ENCODE results near the gene PDE8B.

PDE8B gene

GRCh38 chr5:77211691-77212047, 1.2 kb downstream of the PDE8B start:
- Histone ChIP-seq H3K27ac (replicated peaks; ENCODE audit: low read length) (no peak overlapping the region), H3K4me2 (ENCODE audit: insufficient read depth, low read length, poor library complexity, severe bottlenecking) (peak overlapping the region; percentile 97), H3K14ac (ENCODE audit: low read length) (no peak overlapping the region), H3K9me3 (replicated peaks in 1 of 2; ENCODE audit: control insufficient read depth in 2 of 2, insufficient read depth in 1 of 2, low read depth in 1 of 2, low read length in 2 of 2) (peaks cover 0 to 4% of the 10 kb centered on the region in 2 donors), H3K23ac (ENCODE audit: low read depth, low read length, poor library complexity) (no peak overlapping the region), H3K4me1 (ENCODE audit: control insufficient read depth in 2 of 2, insufficient read depth in 1 of 2, low read depth in 1 of 2, low read length in 2 of 2) (peaks cover 0 to 4% of the 10 kb centered on the region in 2 donors), H2BK12ac (ENCODE audit: low read length) (no peak overlapping the region), H3K36me3 (replicated peaks in 1 of 2; ENCODE audit: control insufficient read depth in 2 of 2, insufficient read depth in 2 of 2, low read length in 2 of 2) (no peaks in the 10 kb centered on the region), H3K27me3 (ENCODE audit: control insufficient read depth in 3 of 3, insufficient read depth in 3 of 3, low read depth in 1 of 3, low read length in 3 of 3) (peaks cover 11 to 82% (median 36%) of the 10 kb centered on the region in 3 experiments), H2BK15ac (ENCODE audit: low read length) (no peak overlapping the region), H2BK120ac (ENCODE audit: low read depth, low read length) (no peak overlapping the region), H2AK5ac (ENCODE audit: low read depth, low read length) (no peak overlapping the region), H2BK5ac (ENCODE audit: low read length) (no peak overlapping the region), H4K8ac (ENCODE audit: low read depth, low read length) (no peak overlapping the region), H3K4me3 (ENCODE audit: low read length in 2 of 2) (peak overlapping the region in 1 of 2 donors; percentile 80), H3K9ac (ENCODE audit: low read depth, low read length, poor library complexity) (no peak overlapping the region), H3K18ac (ENCODE audit: low read length) (no peak overlapping the region), H2AFZ (ENCODE audit: low read length) (no peak overlapping the region), H4K91ac (ENCODE audit: low read depth, low read length, poor library complexity) (no peak overlapping the region), H3K4ac (ENCODE audit: low read length) (no peak overlapping the region), H3K79me1 (ENCODE audit: low read depth, low read length) (no peaks in the 10 kb centered on the region)
- DNase-seq (ENCODE audit: low spot score): no peak
- no CpG with 5 or more reads among the region's 10 CpGs for WGBS, 2 donors (ENCODE audit: extremely low coverage in 2 of 2, insufficient read length in 2 of 2, insufficient replicate concordance in 1 of 2)

DNA sequence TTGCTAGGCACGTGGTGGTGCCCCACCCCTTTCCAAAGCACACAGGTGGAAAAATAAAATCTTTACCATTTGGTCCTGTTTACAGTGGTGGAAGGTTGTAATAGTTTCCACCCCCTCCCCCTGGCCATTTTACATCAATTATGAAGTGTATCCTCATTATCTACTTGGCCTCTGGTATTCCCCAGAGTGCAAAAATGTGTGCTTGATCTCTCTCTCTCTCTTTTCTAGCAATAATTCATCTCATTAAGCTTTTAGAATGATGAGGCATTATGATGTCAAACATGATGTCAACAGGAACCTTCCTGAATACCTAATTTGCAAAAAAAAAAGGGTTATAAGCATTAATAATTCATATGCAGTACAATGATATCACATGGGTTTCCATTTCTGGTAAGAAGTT, 3.1 kb downstream of the PDE8B start:
- no peaks in the 10 kb centered on the region for H3K36me3 ChIP-seq (replicated peaks in 1 of 2; ENCODE audit: control insufficient read depth in 2 of 2, insufficient read depth in 2 of 2, low read length in 2 of 2)
- DNase-seq (ENCODE audit: low spot score): no peak
- H3K9me3 ChIP-seq (replicated peaks in 1 of 2; ENCODE audit: control insufficient read depth in 2 of 2, insufficient read depth in 1 of 2, low read depth in 1 of 2, low read length in 2 of 2): peaks cover 0 to 4% of the 10 kb centered on the region in 2 donors
- H4K8ac ChIP-seq (ENCODE audit: low read depth, low read length): no peak overlapping the region
- H3K4me3 ChIP-seq (ENCODE audit: low read length in 2 of 2): no peak overlapping the region
- no peak overlapping the region for H2BK12ac ChIP-seq (ENCODE audit: low read length)
- H3K4me2 ChIP-seq (ENCODE audit: insufficient read depth, low read length, poor library complexity, severe bottlenecking): no peak overlapping the region
- no peak overlapping the region for H3K27ac ChIP-seq (replicated peaks; ENCODE audit: low read length)
- H3K14ac ChIP-seq (ENCODE audit: low read length): no peak overlapping the region
- H2AFZ ChIP-seq (ENCODE audit: low read length): no peak overlapping the region
- no peak overlapping the region for H3K9ac ChIP-seq (ENCODE audit: low read depth, low read length, poor library complexity)
- WGBS, 2 donors (ENCODE audit: extremely low coverage in 2 of 2, insufficient read length in 2 of 2, insufficient replicate concordance in 1 of 2): no CpG with 5 or more reads among the region's 1 CpG
- H2BK120ac ChIP-seq (ENCODE audit: low read depth, low read length): no peak overlapping the region
- H3K23ac ChIP-seq (ENCODE audit: low read depth, low read length, poor library complexity): no peak overlapping the region
- H2BK5ac ChIP-seq (ENCODE audit: low read length): no peak overlapping the region
- peaks cover 11 to 63% (median 32%) of the 10 kb centered on the region in 3 experiments for H3K27me3 ChIP-seq (ENCODE audit: control insufficient read depth in 3 of 3, insufficient read depth in 3 of 3, low read depth in 1 of 3, low read length in 3 of 3)
- no peak overlapping the region for H4K91ac ChIP-seq (ENCODE audit: low read depth, low read length, poor library complexity)
- H3K4ac ChIP-seq (ENCODE audit: low read length): no peak overlapping the region
- H3K18ac ChIP-seq (ENCODE audit: low read length): no peak overlapping the region
- H3K4me1 ChIP-seq (ENCODE audit: control insufficient read depth in 2 of 2, insufficient read depth in 1 of 2, low read depth in 1 of 2, low read length in 2 of 2): peaks cover 0 to 4% of the 10 kb centered on the region in 2 donors
- no peaks in the 10 kb centered on the region for H3K79me1 ChIP-seq (ENCODE audit: low read depth, low read length)
- H2BK15ac ChIP-seq (ENCODE audit: low read length): no peak overlapping the region
- H2AK5ac ChIP-seq (ENCODE audit: low read depth, low read length): no peak overlapping the region

- H2BK15ac ChIP-seq (ENCODE audit: low read length): no peak overlapping the region
- H4K8ac ChIP-seq (ENCODE audit: low read depth, low read length): no peak overlapping the region
- H3K27me3 ChIP-seq (ENCODE audit: control insufficient read depth in 3 of 3, insufficient read depth in 3 of 3, low read depth in 1 of 3, low read length in 3 of 3): peaks cover 11 to 62% (median 30%) of the 10 kb centered on the region in 3 experiments
- H3K9me3 ChIP-seq (replicated peaks in 1 of 2; ENCODE audit: control insufficient read depth in 2 of 2, insufficient read depth in 1 of 2, low read depth in 1 of 2, low read length in 2 of 2): peaks cover 0 to 4% of the 10 kb centered on the region in 2 donors
- no peak overlapping the region for H2BK120ac ChIP-seq (ENCODE audit: low read depth, low read length)
- no peak overlapping the region for H2BK5ac ChIP-seq (ENCODE audit: low read length)
- H3K4me2 ChIP-seq (ENCODE audit: insufficient read depth, low read length, poor library complexity, severe bottlenecking): no peak overlapping the region
- no peak for DNase-seq (ENCODE audit: low spot score)
- H3K4ac ChIP-seq (ENCODE audit: low read length): no peak overlapping the region
- H3K23ac ChIP-seq (ENCODE audit: low read depth, low read length, poor library complexity): no peak overlapping the region
- H3K79me1 ChIP-seq (ENCODE audit: low read depth, low read length): no peaks in the 10 kb centered on the region
- H3K18ac ChIP-seq (ENCODE audit: low read length): no peak overlapping the region
- no peak overlapping the region for H2AK5ac ChIP-seq (ENCODE audit: low read depth, low read length)
- no peaks in the 10 kb centered on the region for H3K36me3 ChIP-seq (replicated peaks in 1 of 2; ENCODE audit: control insufficient read depth in 2 of 2, insufficient read depth in 2 of 2, low read length in 2 of 2)
- H3K9ac ChIP-seq (ENCODE audit: low read depth, low read length, poor library complexity): no peak overlapping the region
- peaks cover 0 to 4% of the 10 kb centered on the region in 2 donors for H3K4me1 ChIP-seq (ENCODE audit: control insufficient read depth in 2 of 2, insufficient read depth in 1 of 2, low read depth in 1 of 2, low read length in 2 of 2)
- H3K14ac ChIP-seq (ENCODE audit: low read length): no peak overlapping the region
- H3K4me3 ChIP-seq (ENCODE audit: low read length in 2 of 2): no peak overlapping the region
- no peak overlapping the region for H2BK12ac ChIP-seq (ENCODE audit: low read length)
- H3K27ac ChIP-seq (replicated peaks; ENCODE audit: low read length): no peak overlapping the region
- H2AFZ ChIP-seq (ENCODE audit: low read length): no peak overlapping the region
- H4K91ac ChIP-seq (ENCODE audit: low read depth, low read length, poor library complexity): no peak overlapping the region
- no CpG with 5 or more reads among the region's 4 CpGs for WGBS, 2 donors (ENCODE audit: extremely low coverage in 2 of 2, insufficient read length in 2 of 2, insufficient replicate concordance in 1 of 2)
Measured at GRCh38 chr5:77214151-77214550, 3.7 kb downstream of the PDE8B start.

DNA sequence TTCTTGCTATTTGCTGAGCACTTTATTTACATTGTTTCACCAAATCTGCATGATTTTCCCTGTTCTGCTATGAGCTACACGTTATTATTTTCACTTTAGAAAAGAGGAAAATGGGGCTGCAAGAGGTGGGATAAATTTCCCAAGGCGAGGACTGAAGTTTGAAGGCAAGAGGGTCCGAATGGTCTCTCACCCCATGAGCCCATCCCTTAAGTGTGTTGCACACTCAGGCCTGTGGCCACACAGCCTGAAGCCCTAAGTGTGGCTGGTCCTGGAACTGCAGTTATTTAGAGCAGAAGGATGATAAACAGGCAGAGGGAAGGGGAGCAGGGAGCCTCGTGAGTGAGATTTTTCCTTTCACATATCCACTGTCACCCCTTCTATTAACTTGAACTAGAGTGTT, 7.8 kb downstream of the PDE8B start:
- H2BK5ac ChIP-seq (ENCODE audit: low read length): no peak overlapping the region
- H2BK12ac ChIP-seq (ENCODE audit: low read length): no peak overlapping the region
- no peaks in the 10 kb centered on the region for H3K4me1 ChIP-seq (ENCODE audit: control insufficient read depth in 2 of 2, insufficient read depth in 1 of 2, low read depth in 1 of 2, low read length in 2 of 2)
- H3K9ac ChIP-seq (ENCODE audit: low read depth, low read length, poor library complexity): no peak overlapping the region
- no peak overlapping the region for H3K4me3 ChIP-seq (ENCODE audit: low read length in 2 of 2)
- H2BK120ac ChIP-seq (ENCODE audit: low read depth, low read length): no peak overlapping the region
- H3K27ac ChIP-seq (replicated peaks; ENCODE audit: low read length): no peak overlapping the region
- no peaks in the 10 kb centered on the region for H3K36me3 ChIP-seq (replicated peaks in 1 of 2; ENCODE audit: control insufficient read depth in 2 of 2, insufficient read depth in 2 of 2, low read length in 2 of 2)
- no peak overlapping the region for H3K4ac ChIP-seq (ENCODE audit: low read length)
- H4K91ac ChIP-seq (ENCODE audit: low read depth, low read length, poor library complexity): no peak overlapping the region
- no peak overlapping the region for H3K18ac ChIP-seq (ENCODE audit: low read length)
- no peak overlapping the region for H2AFZ ChIP-seq (ENCODE audit: low read length)
- no peak overlapping the region for H3K4me2 ChIP-seq (ENCODE audit: insufficient read depth, low read length, poor library complexity, severe bottlenecking)
- no peak overlapping the region for H3K23ac ChIP-seq (ENCODE audit: low read depth, low read length, poor library complexity)
- no peak overlapping the region for H4K8ac ChIP-seq (ENCODE audit: low read depth, low read length)
- no peak for DNase-seq (ENCODE audit: low spot score)
- no peaks in the 10 kb centered on the region for H3K9me3 ChIP-seq (replicated peaks in 1 of 2; ENCODE audit: control insufficient read depth in 2 of 2, insufficient read depth in 1 of 2, low read depth in 1 of 2, low read length in 2 of 2)
- H2AK5ac ChIP-seq (ENCODE audit: low read depth, low read length): no peak overlapping the region
- H3K14ac ChIP-seq (ENCODE audit: low read length): no peak overlapping the region
- peaks cover 2% of the 10 kb centered on the region for H3K79me1 ChIP-seq (ENCODE audit: low read depth, low read length)
- no peak overlapping the region for H2BK15ac ChIP-seq (ENCODE audit: low read length)
- no CpG with 5 or more reads among the region's 4 CpGs for WGBS, 2 donors (ENCODE audit: extremely low coverage in 2 of 2, insufficient read length in 2 of 2, insufficient replicate concordance in 1 of 2)
- peaks cover 0 to 39% (median 0%) of the 10 kb centered on the region in 3 experiments for H3K27me3 ChIP-seq (ENCODE audit: control insufficient read depth in 3 of 3, insufficient read depth in 3 of 3, low read depth in 1 of 3, low read length in 3 of 3)
